Activated CD4-positive, alpha-beta T cell treated with anti-CD3 and anti-CD28 coated beads, Interleukin-2, amount 10 ng/mL, durations not matched to agents 7 days and 5 days (primary cell): ENCODE measurements around the gene TNK2. TPM values are rescaled to one million over a fixed set of nuclear protein-coding genes. Genes with fewer than 3 reads are reported as not detected.
"Not testable (repeated sequence)": the region's sequence is repeated elsewhere in the genome, so short reads cannot be mapped to it uniquely, and the experiment has no call there.

ENCODE experiments used
- CTCF ChIA-PET: fragments of 350-600 bp; sonication (Branson Sonifier 250); formaldehyde crosslinking; loops from one replicate; lab custom pipeline; 2021; ENCODE audit warnings: antibody characterized with exemption; lab: Charles Lee
- POLR2A ChIA-PET: fragments of 350-600 bp; sonication (Branson Sonifier 250); formaldehyde crosslinking; loops from one replicate; lab custom pipeline; 2021; ENCODE audit warnings: antibody characterized with exemption; lab: Charles Lee
- DNase-seq: peaks from one replicate; pipeline ENCODE4 v3.0.0-alpha.2; 2020
- H3K27ac Mint-ChIP-seq: one replicate; pipeline ENCODE4 v1.8.0; 2021; ENCODE audit warnings: mild to moderate bottlenecking, moderate library complexity, mixed read lengths
- H3K27me3 Mint-ChIP-seq: one replicate; pipeline ENCODE4 v1.8.0; 2021; ENCODE audit warnings: mixed read lengths
- H3K36me3 Mint-ChIP-seq: one replicate; pipeline ENCODE4 v1.8.0; 2021; ENCODE audit warnings: low read depth, mixed read lengths
- H3K4me1 Mint-ChIP-seq: one replicate; pipeline ENCODE4 v1.8.0; 2021; ENCODE audit warnings: mixed read lengths
- H3K4me3 Mint-ChIP-seq: one replicate; pipeline ENCODE4 v1.8.0; 2021; ENCODE audit warnings: mild to moderate bottlenecking, moderate library complexity, mixed read lengths
- H3K9me3 Mint-ChIP-seq: one replicate; pipeline ENCODE4 v1.8.0; 2021; ENCODE audit warnings: mixed read lengths
- total RNA-seq, 2 experiments: library from RNA; stranded (reverse); gene quantifications; one replicate each; pipeline ENCODE4 v1.2.3, GENCODE V29; 2021

Gene TNK2
- total RNA-seq, 2 experiments from 2014 or later: 121 to 136 TPM

- CTCF ChIA-PET: interaction anchor here (0.6 to 1.4 kb wide), 6 partner anchors 10 to 38 kb away, joined by 3 to 5 read pairs (median 3); no protein-coding TSS in a partner anchor
- POLR2A ChIA-PET: no interaction called here
- DNase-seq: no peak
- no peaks in the 10 kb centered on the region for H3K9me3 Mint-ChIP-seq
- H3K4me1 Mint-ChIP-seq: peaks cover 3% of the 10 kb centered on the region
- no peak overlapping the region for H3K27ac Mint-ChIP-seq
- no peak overlapping the region for H3K4me3 Mint-ChIP-seq
- peaks cover 13% of the 10 kb centered on the region for H3K36me3 Mint-ChIP-seq
- H3K27me3 Mint-ChIP-seq: no peaks in the 10 kb centered on the region
Observed at GRCh38 chr3:195877136-195877715, 31.1 kb downstream of the TNK2 start.

GRCh38 chr3:195876297-195877064 is 31.9 kb downstream of the TNK2 start:
- no peak overlapping the region for H3K27ac Mint-ChIP-seq
- no peak for DNase-seq
- no peaks in the 10 kb centered on the region for H3K27me3 Mint-ChIP-seq
- no peaks in the 10 kb centered on the region for H3K9me3 Mint-ChIP-seq
- peaks cover 3% of the 10 kb centered on the region for H3K4me1 Mint-ChIP-seq
- POLR2A ChIA-PET: no interaction called here
- H3K36me3 Mint-ChIP-seq: peaks cover 13% of the 10 kb centered on the region
- CTCF ChIA-PET: interaction anchor here (1.0 to 1.4 kb wide), 3 partner anchors 11 to 39 kb away, joined by 3 to 5 read pairs (median 3); no protein-coding TSS in a partner anchor
- H3K4me3 Mint-ChIP-seq: no peak overlapping the region

GRCh38 chr3:195875482-195876236 is 32.7 kb downstream of the TNK2 start:
- H3K4me1 Mint-ChIP-seq: peaks cover 3% of the 10 kb centered on the region
- ChIA-PET CTCF (interaction anchor here (1.0 to 1.2 kb wide), 2 partner anchors 19 kb away, joined by 3 to 5 read pairs; no protein-coding TSS in a partner anchor), POLR2A (no interaction called here)
- no peaks in the 10 kb centered on the region for H3K9me3 Mint-ChIP-seq
- H3K4me3 Mint-ChIP-seq: no peak overlapping the region
- DNase-seq: no peak
- peaks cover 13% of the 10 kb centered on the region for H3K36me3 Mint-ChIP-seq
- H3K27ac Mint-ChIP-seq: no peak overlapping the region
- H3K27me3 Mint-ChIP-seq: no peaks in the 10 kb centered on the region

- ChIA-PET CTCF (interaction anchor here (2.5 kb wide), 1 partner anchor 23 kb away, joined by 7 read pairs; no protein-coding TSS in a partner anchor), POLR2A (no interaction called here)
- Mint-ChIP-seq H3K27me3 (no peaks in the 10 kb centered on the region), H3K4me3 (no peak overlapping the region), H3K27ac (no peak overlapping the region), H3K36me3 (peaks cover 12% of the 10 kb centered on the region), H3K4me1 (peaks cover 3% of the 10 kb centered on the region), H3K9me3 (no peaks in the 10 kb centered on the region)
- no peak for DNase-seq
Observed at GRCh38 chr3:195873971-195874370, 34.4 kb downstream of the TNK2 start.

GRCh38 chr3:195873281-195873887 is 35.0 kb downstream of the TNK2 start:
- peaks cover 3% of the 10 kb centered on the region for H3K4me1 Mint-ChIP-seq
- no peak overlapping the region for H3K4me3 Mint-ChIP-seq
- no peak for DNase-seq
- no peaks in the 10 kb centered on the region for H3K27me3 Mint-ChIP-seq
- no peak overlapping the region for H3K27ac Mint-ChIP-seq
- peaks cover 12% of the 10 kb centered on the region for H3K36me3 Mint-ChIP-seq
- ChIA-PET POLR2A (no interaction called here), CTCF (interaction anchor here (2.5 kb wide), 1 partner anchor 22 kb away, joined by 7 read pairs; no protein-coding TSS in a partner anchor)
- no peaks in the 10 kb centered on the region for H3K9me3 Mint-ChIP-seq

GRCh38 chr3:195872800-195873199 is 35.6 kb downstream of the TNK2 start:
- ChIA-PET CTCF (interaction anchor here (2.5 to 3.5 kb wide), 2 partner anchors 14 to 22 kb away, joined by 7 to 9 read pairs; no protein-coding TSS in a partner anchor), POLR2A (no interaction called here)
- peaks cover 3% of the 10 kb centered on the region for H3K4me1 Mint-ChIP-seq
- DNase-seq: no peak
- no peak overlapping the region for H3K27ac Mint-ChIP-seq
- H3K4me3 Mint-ChIP-seq: no peak overlapping the region
- no peaks in the 10 kb centered on the region for H3K9me3 Mint-ChIP-seq
- H3K27me3 Mint-ChIP-seq: no peaks in the 10 kb centered on the region
- H3K36me3 Mint-ChIP-seq: peaks cover 12% of the 10 kb centered on the region

GRCh38 chr3:195872097-195872496 is 36.3 kb downstream of the TNK2 start:
- H3K4me3 Mint-ChIP-seq: no peak overlapping the region
- no peaks in the 10 kb centered on the region for H3K9me3 Mint-ChIP-seq
- no peaks in the 10 kb centered on the region for H3K27me3 Mint-ChIP-seq
- ChIA-PET CTCF (interaction anchor here (1.1 to 3.5 kb wide), 4 partner anchors 13 to 601 kb away, joined by 3 to 9 read pairs (median 6); partner anchors contain the start of gene XXYLT1), POLR2A (no interaction called here)
- no peak for DNase-seq
- H3K27ac Mint-ChIP-seq: no peak overlapping the region
- H3K36me3 Mint-ChIP-seq: peaks cover 6% of the 10 kb centered on the region
- peaks cover 2% of the 10 kb centered on the region for H3K4me1 Mint-ChIP-seq

GRCh38 chr3:195871686-195872085 is 36.7 kb downstream of the TNK2 start:
- CTCF ChIA-PET: interaction anchor here (1.1 to 3.5 kb wide), 5 partner anchors 12 to 600 kb away, joined by 3 to 9 read pairs (median 6); partner anchors contain the start of gene XXYLT1
- POLR2A ChIA-PET, H3K36me3 Mint-ChIP-seq, H3K9me3 Mint-ChIP-seq, H3K4me1 Mint-ChIP-seq, H3K27ac Mint-ChIP-seq, DNase-seq, H3K27me3 Mint-ChIP-seq, H3K4me3 Mint-ChIP-seq: not testable (repeated sequence)

- POLR2A ChIA-PET: no interaction called here
- peaks cover 2% of the 10 kb centered on the region for H3K36me3 Mint-ChIP-seq
- H3K4me3 Mint-ChIP-seq: no peak overlapping the region
- no peaks in the 10 kb centered on the region for H3K27me3 Mint-ChIP-seq
- no peak for DNase-seq
- H3K4me1 Mint-ChIP-seq: no peaks in the 10 kb centered on the region
- CTCF ChIA-PET: interaction anchor here (0.6 to 3.5 kb wide), 5 partner anchors 12 to 600 kb away, joined by 3 to 9 read pairs (median 5); partner anchors contain the start of gene XXYLT1
- H3K9me3 Mint-ChIP-seq: no peaks in the 10 kb centered on the region
- no peak overlapping the region for H3K27ac Mint-ChIP-seq
Observed at GRCh38 chr3:195870937-195871336, 37.4 kb downstream of the TNK2 start.

GRCh38 chr3:195870442-195870841 is 37.9 kb downstream of the TNK2 start:
- POLR2A ChIA-PET: no interaction called here
- CTCF ChIA-PET: interaction anchor here (0.6 to 3.5 kb wide), 4 partner anchors 11 to 311 kb away, joined by 3 to 9 read pairs (median 4); no protein-coding TSS in a partner anchor
- no peak for DNase-seq
- no peak overlapping the region for H3K4me3 Mint-ChIP-seq
- no peak overlapping the region for H3K27ac Mint-ChIP-seq
- H3K27me3 Mint-ChIP-seq: no peaks in the 10 kb centered on the region
- H3K4me1 Mint-ChIP-seq: no peaks in the 10 kb centered on the region
- peaks cover 4% of the 10 kb centered on the region for H3K36me3 Mint-ChIP-seq
- no peaks in the 10 kb centered on the region for H3K9me3 Mint-ChIP-seq

GRCh38 chr3:195869413-195870001 is 38.8 kb downstream of the TNK2 start:
- DNase-seq: no peak
- no peaks in the 10 kb centered on the region for H3K27me3 Mint-ChIP-seq
- POLR2A ChIA-PET: no interaction called here
- no peak overlapping the region for H3K4me3 Mint-ChIP-seq
- H3K27ac Mint-ChIP-seq: no peak overlapping the region
- peaks cover 6% of the 10 kb centered on the region for H3K36me3 Mint-ChIP-seq
- CTCF ChIA-PET: interaction anchor here (0.6 to 3.5 kb wide), 3 partner anchors 10 to 310 kb away, joined by 3 to 9 read pairs (median 3); no protein-coding TSS in a partner anchor
- no peaks in the 10 kb centered on the region for H3K4me1 Mint-ChIP-seq
- no peaks in the 10 kb centered on the region for H3K9me3 Mint-ChIP-seq
